ENCODE results near the gene HS3ST4. TPM values are rescaled to one million over a fixed set of nuclear protein-coding genes. Genes with fewer than 3 reads are reported as not detected.

The HS3ST4 gene
- total RNA-seq, 1 experiment from 2014 or later = not detected

DNA sequence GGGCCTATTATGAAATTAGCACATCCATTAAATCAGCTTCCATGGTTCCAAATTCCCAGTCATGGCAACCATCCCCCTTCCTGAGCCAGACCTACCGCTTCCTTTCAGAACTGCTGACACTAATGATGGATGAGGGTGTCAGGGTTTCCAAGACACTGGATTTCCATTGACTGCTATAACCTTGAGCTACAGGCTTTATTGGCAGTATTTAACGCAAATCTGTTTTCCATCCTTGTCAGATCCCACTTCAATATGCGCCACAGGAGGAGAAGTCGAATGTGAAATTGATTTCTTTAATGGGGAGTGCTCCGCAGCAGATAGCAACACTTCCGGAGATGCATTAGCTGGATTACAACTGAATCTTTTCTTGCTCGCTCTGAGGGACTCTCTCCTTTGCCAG lies 197.1 kb downstream of the HS3ST4 start:
- Histone ChIP-seq H3K27me3 (ENCODE audit: control insufficient read depth, insufficient read depth, low read length) (peaks cover 7% of the 10 kb centered on the region), H3K4me3 (ENCODE audit: low read depth in 2 of 2, low read length in 2 of 2) (no peak overlapping the region), H3K36me3 (ENCODE audit: control insufficient read depth, insufficient read depth, low read length) (no peaks in the 10 kb centered on the region), H3K4me1 (ENCODE audit: control insufficient read depth, insufficient read depth, low read length) (no peaks in the 10 kb centered on the region), H3K9me3 (ENCODE audit: control insufficient read depth, insufficient read depth, low read depth, low read length) (no peaks in the 10 kb centered on the region), H3K27ac (ENCODE audit: low read length) (no peak overlapping the region)
- TF ChIP-seq POLR2AphosphoS5 (IDR thresholded peaks at IDR 0.05; ENCODE audit: low read depth, low read length) (no peak), TCF7L2 (IDR thresholded peaks at IDR 0.05; ENCODE audit: low read depth, low read length) (no peak), SIN3A (IDR thresholded peaks at IDR 0.05; ENCODE audit: borderline replicate concordance, insufficient read depth, low read depth, low read length) (no peak)
- TF ChIP-seq, protein P1, sequence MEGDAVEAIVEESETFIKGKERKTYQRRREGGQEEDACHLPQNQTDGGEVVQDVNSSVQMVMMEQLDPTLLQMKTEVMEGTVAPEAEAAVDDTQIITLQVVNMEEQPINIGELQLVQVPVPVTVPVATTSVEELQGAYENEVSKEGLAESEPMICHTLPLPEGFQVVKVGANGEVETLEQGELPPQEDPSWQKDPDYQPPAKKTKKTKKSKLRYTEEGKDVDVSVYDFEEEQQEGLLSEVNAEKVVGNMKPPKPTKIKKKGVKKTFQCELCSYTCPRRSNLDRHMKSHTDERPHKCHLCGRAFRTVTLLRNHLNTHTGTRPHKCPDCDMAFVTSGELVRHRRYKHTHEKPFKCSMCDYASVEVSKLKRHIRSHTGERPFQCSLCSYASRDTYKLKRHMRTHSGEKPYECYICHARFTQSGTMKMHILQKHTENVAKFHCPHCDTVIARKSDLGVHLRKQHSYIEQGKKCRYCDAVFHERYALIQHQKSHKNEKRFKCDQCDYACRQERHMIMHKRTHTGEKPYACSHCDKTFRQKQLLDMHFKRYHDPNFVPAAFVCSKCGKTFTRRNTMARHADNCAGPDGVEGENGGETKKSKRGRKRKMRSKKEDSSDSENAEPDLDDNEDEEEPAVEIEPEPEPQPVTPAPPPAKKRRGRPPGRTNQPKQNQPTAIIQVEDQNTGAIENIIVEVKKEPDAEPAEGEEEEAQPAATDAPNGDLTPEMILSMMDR (IDR thresholded peaks at IDR 0.05) = no peak
- TF ChIP-seq, protein P2, sequence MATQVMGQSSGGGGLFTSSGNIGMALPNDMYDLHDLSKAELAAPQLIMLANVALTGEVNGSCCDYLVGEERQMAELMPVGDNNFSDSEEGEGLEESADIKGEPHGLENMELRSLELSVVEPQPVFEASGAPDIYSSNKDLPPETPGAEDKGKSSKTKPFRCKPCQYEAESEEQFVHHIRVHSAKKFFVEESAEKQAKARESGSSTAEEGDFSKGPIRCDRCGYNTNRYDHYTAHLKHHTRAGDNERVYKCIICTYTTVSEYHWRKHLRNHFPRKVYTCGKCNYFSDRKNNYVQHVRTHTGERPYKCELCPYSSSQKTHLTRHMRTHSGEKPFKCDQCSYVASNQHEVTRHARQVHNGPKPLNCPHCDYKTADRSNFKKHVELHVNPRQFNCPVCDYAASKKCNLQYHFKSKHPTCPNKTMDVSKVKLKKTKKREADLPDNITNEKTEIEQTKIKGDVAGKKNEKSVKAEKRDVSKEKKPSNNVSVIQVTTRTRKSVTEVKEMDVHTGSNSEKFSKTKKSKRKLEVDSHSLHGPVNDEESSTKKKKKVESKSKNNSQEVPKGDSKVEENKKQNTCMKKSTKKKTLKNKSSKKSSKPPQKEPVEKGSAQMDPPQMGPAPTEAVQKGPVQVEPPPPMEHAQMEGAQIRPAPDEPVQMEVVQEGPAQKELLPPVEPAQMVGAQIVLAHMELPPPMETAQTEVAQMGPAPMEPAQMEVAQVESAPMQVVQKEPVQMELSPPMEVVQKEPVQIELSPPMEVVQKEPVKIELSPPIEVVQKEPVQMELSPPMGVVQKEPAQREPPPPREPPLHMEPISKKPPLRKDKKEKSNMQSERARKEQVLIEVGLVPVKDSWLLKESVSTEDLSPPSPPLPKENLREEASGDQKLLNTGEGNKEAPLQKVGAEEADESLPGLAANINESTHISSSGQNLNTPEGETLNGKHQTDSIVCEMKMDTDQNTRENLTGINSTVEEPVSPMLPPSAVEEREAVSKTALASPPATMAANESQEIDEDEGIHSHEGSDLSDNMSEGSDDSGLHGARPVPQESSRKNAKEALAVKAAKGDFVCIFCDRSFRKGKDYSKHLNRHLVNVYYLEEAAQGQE (IDR thresholded peaks at IDR 0.05; ENCODE audit: insufficient read depth in 1 of 2, low read depth in 2 of 2, low read length in 1 of 2) = no peak
- CTCF ChIA-PET = no interaction called here
- ATAC-seq (no peak), DNase-seq (ENCODE audit: low read depth, low spot score) (no peak)
- no TSS peak for BruUV-seq (replicated peaks)
- intact Hi-C loops (cut with micrococcal nuclease; ENCODE audit: unreplicated experiment) (no loop called here), in situ Hi-C loops (cut with HindIII; ENCODE audit: low pct_unique_long_range_greater_than_20kb, low sequenced_read_pairs) (no loop called here)
- POLR2A ChIA-PET = no interaction called here

DNA sequence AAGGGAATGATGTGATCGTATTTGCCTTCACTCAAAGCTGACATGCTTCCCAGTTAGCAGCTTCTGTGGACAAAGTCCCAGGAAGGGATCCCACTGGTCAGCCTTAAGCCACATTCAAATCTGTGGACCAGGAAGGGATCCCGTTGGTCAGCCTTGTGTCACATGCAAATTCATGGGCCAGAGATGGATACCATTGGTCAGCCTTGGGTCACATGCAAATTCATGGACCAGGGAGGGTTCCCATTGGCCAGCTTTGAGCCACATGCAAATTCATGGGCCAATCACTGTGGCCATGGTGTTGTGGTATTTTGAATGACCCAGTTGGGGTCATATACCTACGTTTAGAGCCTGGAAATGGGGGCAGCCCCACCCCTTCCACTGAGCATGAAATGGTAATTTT lies 201.6 kb downstream of the HS3ST4 start:
- H3K4me1 ChIP-seq (ENCODE audit: control insufficient read depth, insufficient read depth, low read length) = no peaks in the 10 kb centered on the region
- DNase-seq (ENCODE audit: low read depth, low spot score) = no peak
- ChIA-PET POLR2A (no interaction called here), CTCF (no interaction called here)
- in situ Hi-C loops (cut with HindIII; ENCODE audit: low pct_unique_long_range_greater_than_20kb, low sequenced_read_pairs) (no loop called here), intact Hi-C loops (cut with micrococcal nuclease; ENCODE audit: unreplicated experiment) (no loop called here)
- H3K36me3 ChIP-seq (ENCODE audit: control insufficient read depth, insufficient read depth, low read length) = no peaks in the 10 kb centered on the region
- H3K27me3 ChIP-seq (ENCODE audit: control insufficient read depth, insufficient read depth, low read length) = peaks cover 7% of the 10 kb centered on the region
- no peak for TF ChIP-seq POLR2AphosphoS5 (IDR thresholded peaks at IDR 0.05; ENCODE audit: low read depth, low read length)
- TF ChIP-seq, protein P1 (IDR thresholded peaks at IDR 0.05) = no peak
- no peak for TF ChIP-seq TCF7L2 (IDR thresholded peaks at IDR 0.05; ENCODE audit: low read depth, low read length)
- TF ChIP-seq, protein P2 (IDR thresholded peaks at IDR 0.05; ENCODE audit: insufficient read depth in 1 of 2, low read depth in 2 of 2, low read length in 1 of 2) = no peak
- TF ChIP-seq SIN3A (IDR thresholded peaks at IDR 0.05; ENCODE audit: borderline replicate concordance, insufficient read depth, low read depth, low read length) = no peak
- H3K27ac ChIP-seq (ENCODE audit: low read length) = no peak overlapping the region
- no TSS peak for BruUV-seq (replicated peaks)
- no peaks in the 10 kb centered on the region for H3K9me3 ChIP-seq (ENCODE audit: control insufficient read depth, insufficient read depth, low read depth, low read length)
- no peak for ATAC-seq
- no peak overlapping the region for H3K4me3 ChIP-seq (ENCODE audit: low read depth in 2 of 2, low read length in 2 of 2)

All from Panc1 (cell line).